ENCODE data around the gene ZNF22.
"Not testable (repeated sequence)": the region's sequence is repeated elsewhere in the genome, so short reads cannot be mapped to it uniquely, and the experiment has no call there.

Gene ZNF22

DNA sequence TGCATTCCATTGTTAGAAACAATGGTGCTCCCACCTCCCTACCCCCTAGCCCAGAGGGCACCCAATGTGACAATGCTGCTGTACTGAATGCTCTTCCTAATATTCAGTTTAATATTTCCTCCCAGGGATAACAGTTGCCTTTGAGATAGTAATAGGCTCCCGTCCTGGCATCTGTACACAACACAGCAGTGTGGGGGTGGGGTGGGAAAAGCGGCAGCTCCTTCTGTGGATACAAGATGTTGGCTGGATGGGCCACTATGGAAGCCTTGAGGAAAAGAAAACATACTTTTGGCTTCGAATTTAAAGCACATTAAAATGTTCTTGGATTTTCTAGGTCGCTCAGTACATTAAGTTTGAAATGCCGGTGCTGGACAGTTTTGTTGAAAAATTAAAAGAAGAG lies 9.2 kb upstream of the ZNF22 start:
- DNase-seq (ENCODE audit: low read depth) = no peak

DNA sequence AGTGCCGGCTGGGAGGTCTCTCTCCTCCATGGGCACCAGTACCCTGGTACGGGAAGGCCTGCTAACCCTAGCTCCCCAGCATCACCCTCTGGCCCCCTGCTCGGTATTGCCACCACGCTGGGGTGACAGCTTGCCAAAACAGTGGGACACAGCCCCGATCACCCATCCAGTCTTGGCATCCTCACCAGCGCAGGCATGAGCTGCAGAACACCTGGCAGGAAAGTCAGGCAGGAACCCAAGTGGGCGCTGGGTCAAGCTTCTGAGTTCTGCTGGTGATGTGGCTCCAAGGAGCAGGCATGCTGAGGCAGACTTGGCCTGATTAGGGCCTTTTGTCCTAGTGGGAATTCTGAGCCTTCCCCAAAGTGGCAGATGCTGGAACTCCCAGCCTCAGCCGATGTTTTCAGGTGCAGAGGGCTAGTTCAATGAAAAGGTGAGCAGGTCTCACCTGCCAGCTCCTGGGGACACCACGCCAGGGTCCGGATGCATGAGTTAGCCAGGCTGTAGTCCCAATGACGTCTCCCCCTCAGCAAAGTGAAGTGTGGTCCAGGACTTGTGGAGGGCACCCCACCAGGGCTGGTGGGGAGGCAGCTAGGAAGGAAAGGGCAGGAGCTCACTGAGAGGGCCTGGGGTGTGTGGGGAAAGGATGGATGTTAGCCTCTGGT lies 8.5 kb upstream of the ZNF22 start:
- no peak for DNase-seq (ENCODE audit: low read depth)

GRCh38 chr10:44992732-44993225 lies 7.9 kb upstream of the ZNF22 start:
- DNase-seq (ENCODE audit: low read depth) = no peak

- DNase-seq (ENCODE audit: low read depth) = no peak
These were observed 7.3 kb upstream of the ZNF22 start for GRCh38 chr10:44993226-44993921.

DNA sequence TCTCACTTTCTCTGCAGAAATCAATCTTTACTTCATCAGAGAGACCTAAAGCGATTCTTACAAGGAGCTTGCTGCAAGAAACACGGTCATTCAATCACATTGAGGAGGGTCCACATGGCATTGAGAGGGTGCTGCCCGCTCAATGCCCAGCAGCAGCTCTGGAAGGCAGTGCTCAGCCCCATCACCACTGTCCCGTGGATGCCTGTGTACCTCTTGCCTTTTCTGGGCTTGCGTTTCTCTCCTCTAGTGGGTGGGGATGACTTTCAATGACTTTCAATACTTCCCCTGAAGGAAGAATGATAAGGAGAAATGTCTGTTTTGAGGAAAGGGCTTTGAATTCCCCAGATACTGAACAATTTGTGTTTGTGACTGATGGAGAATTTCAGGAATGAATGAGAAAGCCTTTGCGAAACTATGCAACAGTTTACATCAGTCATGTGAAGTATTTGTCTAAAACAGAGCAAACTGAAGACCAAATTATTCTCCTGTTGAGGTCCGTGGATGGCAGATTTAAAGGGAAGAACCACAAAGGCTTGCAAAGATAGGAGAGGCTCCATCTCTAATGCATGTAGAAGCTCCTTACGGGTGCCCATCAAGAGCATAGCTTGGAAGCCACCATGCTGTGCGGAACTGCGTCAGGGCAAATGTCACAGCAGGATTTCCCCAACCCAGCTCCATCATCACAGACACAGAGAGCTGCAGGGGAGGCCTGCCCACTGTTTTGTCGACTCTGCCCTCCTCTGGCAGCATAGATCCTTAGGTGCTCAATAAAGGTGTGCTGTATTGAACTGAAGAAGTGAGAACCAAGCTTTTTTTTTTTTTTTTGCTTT lies 6.6 kb upstream of the ZNF22 start:
- peak; percentile 83 for DNase-seq (ENCODE audit: low read depth)

GRCh38 chr10:44994752-44995530 lies 5.8 kb upstream of the ZNF22 start:
- no peak for DNase-seq (ENCODE audit: low read depth)

DNA sequence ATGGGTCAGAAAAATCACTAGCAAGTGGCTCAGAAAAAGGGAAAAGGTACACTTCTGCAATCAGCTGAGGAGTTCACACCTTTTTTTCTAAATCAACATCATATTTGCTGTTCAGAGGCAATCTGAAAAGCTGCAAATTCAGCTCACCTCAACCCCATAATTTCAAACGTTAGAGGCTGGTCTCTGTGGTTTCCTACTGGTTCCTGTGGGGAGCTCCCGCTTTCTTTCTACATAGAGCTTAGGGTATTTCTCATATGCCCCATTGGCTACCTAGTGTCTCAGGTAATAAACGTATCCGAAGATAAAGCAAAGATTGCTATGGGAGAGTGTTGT lies 5.2 kb upstream of the ZNF22 start:
- DNase-seq (ENCODE audit: low read depth) = no peak

- DNase-seq (ENCODE audit: low read depth) = peak; percentile 43
These were observed 4.6 kb upstream of the ZNF22 start for GRCh38 chr10:44995914-44996669.

DNA sequence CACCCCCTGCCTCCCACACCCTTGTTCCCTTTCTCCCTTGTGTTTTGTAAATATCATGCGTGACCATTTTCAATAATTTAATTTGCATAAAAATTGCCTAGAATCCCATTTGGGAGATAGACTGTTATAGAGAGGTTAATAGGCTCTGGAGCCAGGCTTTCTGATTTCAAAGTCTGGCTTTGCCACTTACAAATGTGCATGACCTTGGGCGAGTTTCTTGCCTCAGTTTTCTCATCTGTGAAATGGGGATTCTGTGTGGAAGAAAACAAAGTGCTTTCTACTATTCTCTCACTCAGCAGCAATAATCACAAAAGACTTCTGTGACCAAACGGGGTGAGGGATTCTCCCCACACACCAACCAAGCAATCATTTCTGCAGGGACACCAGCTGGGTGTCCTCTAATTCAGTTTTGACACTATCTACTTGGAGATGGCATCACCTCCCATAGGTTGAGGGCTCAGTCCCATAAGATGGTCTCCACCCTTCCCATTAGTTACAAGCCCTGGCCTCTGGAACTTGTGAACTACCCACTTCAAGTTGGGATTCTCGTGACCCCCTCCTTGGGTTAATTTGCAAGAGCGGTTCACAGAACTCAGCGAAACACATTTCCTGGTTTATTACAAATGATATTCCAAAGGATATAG lies 3.5 kb upstream of the ZNF22 start:
- DNase-seq (ENCODE audit: low read depth) = no peak

DNA sequence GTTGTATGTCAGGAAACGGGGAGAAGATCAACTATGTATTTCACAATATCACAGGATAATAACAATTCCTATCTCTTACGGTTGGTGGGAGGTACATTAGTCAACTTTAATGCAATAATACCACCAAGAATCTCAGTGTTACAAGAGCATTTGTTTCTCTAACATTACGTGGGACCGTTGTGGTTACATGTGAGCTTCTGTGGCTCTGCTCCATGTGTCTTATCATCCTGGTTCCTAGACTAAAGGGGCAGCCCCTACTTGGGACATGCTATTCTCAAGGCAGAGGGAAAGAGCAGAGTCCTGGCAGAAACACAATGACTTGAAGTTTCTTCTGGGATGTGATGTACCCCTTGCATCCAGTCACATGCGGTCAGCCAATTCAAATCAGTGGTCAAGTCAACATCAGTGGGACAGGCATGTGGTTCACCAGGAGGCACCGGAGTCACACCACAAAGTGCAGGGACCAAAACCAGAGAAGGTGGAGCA lies 2.5 kb upstream of the ZNF22 start:
- no peak for DNase-seq (ENCODE audit: low read depth)

DNA sequence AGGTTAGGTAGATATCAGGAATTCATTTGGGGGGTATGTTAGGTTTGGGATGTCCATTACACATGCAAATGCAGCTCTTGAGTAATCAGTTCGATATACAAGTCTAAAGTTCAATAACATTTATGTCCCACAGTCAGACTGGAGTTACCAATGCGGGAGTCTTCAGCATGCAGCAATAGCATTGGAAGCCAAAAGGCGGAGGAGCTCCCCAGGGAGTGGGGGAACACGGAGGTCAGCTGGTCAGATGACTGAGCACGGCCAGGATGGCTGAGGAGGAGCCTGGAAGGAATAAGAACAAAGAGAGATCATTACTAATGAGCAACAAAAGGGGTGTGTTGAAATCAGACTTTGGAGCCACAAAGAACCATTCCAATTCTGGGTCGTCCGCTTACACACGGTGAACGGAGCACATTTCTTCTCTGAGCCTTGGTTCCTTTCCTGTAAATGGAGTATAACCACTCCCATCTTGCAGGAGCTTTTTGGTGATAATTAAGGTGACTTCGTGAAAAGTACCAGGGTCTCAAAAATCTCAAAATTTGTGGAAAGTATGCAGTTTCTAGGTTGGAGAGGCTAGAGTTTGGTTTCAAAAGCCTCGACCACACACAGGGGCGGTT lies 478 bp upstream of the ZNF22 start:
- no peak for DNase-seq (ENCODE audit: low read depth)

DNA sequence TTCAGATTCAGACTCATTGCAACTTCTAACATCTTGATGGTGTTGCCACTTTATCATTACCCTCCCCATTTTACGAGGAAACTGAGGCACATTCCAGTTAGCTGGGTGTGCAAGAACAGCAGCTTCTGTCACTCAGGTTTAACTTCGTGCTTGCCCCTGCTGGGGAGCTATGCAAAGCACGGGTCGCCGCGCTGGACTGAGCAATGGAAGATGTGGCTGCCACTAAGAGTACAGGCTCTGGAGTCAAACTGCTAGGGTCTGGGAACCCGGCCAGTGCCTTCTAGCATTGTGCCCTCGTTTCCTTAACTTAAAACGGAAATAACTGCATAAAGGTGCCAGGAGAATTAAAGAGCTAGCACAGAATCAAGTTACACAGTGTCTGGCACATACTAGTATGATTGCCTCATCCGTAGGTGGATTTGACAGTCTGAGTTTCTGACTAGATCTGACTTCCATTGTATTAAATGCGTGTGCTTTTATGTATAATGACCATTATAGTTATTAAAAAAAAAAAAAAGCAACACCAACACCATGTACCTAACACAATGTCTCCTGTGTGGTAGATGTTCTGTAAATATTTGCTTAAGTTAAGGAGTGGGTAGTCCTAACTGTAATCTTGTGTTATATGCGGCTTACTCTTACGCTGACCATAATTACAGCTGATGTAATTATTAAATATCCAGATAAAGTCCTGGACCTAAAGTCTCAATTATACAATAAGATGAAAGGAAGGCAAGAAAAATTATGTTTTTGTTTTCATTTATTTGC lies 842 bp downstream of the ZNF22 start:
- peak; percentile 71 for DNase-seq (ENCODE audit: low read depth)

DNA sequence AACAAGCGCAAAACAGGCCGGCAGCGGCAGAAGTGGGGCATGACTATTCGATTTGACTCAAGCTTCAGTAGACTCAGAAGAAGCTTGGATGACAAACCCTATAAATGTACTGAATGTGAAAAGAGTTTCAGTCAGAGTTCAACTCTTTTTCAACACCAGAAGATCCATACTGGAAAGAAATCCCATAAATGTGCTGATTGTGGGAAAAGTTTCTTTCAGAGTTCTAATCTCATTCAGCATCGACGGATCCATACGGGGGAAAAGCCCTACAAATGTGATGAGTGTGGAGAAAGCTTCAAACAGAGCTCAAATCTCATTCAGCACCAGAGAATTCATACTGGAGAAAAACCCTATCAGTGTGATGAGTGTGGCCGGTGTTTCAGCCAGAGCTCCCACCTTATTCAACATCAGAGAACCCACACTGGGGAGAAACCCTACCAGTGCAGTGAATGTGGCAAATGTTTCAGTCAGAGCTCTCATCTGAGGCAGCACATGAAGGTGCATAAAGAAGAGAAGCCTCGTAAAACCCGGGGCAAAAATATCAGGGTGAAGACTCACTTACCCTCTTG lies 2.8 kb downstream of the ZNF22 start:
- no peak for DNase-seq (ENCODE audit: low read depth)

GRCh38 chr10:45004661-45005060 lies 3.9 kb downstream of the ZNF22 start:
- DNase-seq (ENCODE audit: low read depth) = no peak

DNA sequence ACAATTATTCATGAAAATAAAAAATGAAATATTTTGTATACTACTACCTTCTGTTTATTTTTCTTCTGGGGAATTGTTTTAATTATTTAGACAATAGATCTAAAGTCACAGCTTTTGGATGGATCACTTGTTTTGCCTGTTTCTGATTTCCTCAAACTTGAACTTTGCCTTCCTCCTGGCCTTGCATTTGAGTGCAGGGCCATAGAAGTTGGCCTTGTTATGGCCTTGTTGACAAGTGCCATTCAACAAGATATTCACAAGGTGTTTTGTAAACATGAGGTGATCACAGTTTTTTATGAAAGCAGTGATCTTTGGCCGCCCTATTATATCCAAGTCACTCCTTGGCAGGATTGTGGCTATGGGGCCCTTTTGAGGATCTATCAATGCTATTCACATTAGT lies 4.6 kb downstream of the ZNF22 start:
- no peak for DNase-seq (ENCODE audit: low read depth)

GRCh38 chr10:45006276-45007030 lies 5.7 kb downstream of the ZNF22 start:
- no peak for DNase-seq (ENCODE audit: low read depth)

DNA sequence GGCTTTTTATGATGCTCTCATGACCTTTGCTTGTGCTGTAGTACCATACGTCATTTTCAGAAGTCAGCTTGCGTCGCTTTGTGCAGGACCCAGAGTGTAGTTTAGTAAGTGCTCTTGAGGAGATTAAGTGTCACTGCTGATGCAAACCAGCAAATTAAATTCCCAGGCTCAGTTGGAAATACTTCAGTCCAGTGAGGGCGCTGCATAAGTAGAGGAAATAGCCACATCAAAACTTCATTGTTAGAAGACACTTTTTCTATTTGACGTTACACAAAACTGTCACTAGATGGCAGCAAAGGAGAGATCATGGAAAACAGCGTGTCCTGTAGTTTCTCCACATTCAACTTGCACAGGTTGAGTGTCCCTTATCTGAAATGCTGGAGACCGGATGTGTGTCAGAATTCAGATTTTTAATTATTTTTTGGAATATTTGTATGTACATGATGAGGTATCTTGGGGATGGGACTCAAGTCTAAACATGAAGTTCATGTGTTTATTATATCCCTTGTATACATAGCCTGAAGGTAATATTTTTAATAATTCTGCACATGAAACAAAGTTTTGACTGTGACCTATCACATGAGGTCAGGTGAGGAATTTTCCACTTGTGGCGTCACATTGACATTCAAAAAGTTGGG lies 7.9 kb downstream of the ZNF22 start:
- DNase-seq (ENCODE audit: low read depth) = peak; percentile 89

GRCh38 chr10:45014557-45014956 lies 13.8 kb downstream of the ZNF22 start:
- not testable (repeated sequence) for DNase-seq (ENCODE audit: low read depth)
